HG02973 (cell line): ENCODE measurements around the gene SIVA1.

Source experiments
- ATAC-seq: cut with Tn5 transposase; IDR thresholded peaks from one replicate; pipeline ENCODE4 v1.9.1; 2021; ENCODE audit warnings: moderate library complexity; ENCODE audit not compliant: unreplicated experiment

The SIVA1 gene

GRCh38 chr14:104752735-104753527 is at the start of gene SIVA1:
TSS of gene SIVA1 (plus strand) at chr14:104753147. CDS start at chr14:104753202, 55 bp downstream.
- peak; percentile 81 for ATAC-seq

GRCh38 chr14:104703269-104703668 is 49.7 kb upstream of the SIVA1 start:
- no peak for ATAC-seq

- ATAC-seq, result no peak
Observed at GRCh38 chr14:104704252-104704651, 48.7 kb upstream of the SIVA1 start.

- ATAC-seq, result no peak
Observed at GRCh38 chr14:104705340-104706047, 47.5 kb upstream of the SIVA1 start.

GRCh38 chr14:104706733-104707607 is 46.0 kb upstream of the SIVA1 start:
- no peak for ATAC-seq

- no peak for ATAC-seq
Observed at GRCh38 chr14:104707608-104708595, 45.0 kb upstream of the SIVA1 start.

- ATAC-seq, result no peak
Observed at GRCh38 chr14:104708606-104709268, 44.2 kb upstream of the SIVA1 start.

GRCh38 chr14:104709387-104710039 is 43.4 kb upstream of the SIVA1 start:
- no peak for ATAC-seq

GRCh38 chr14:104710071-104710735 is 42.7 kb upstream of the SIVA1 start:
- no peak for ATAC-seq

- ATAC-seq, result no peak
Observed at GRCh38 chr14:104712881-104713734, 39.8 kb upstream of the SIVA1 start.

GRCh38 chr14:104714066-104714465 is 38.9 kb upstream of the SIVA1 start:
- ATAC-seq, result no peak

GRCh38 chr14:104714681-104715080 is 38.3 kb upstream of the SIVA1 start:
- ATAC-seq, result no peak

- no peak for ATAC-seq
Observed at GRCh38 chr14:104715416-104715815, 37.5 kb upstream of the SIVA1 start.

GRCh38 chr14:104715871-104716270 is 37.1 kb upstream of the SIVA1 start:
- no peak for ATAC-seq

- ATAC-seq, result no peak
Observed at GRCh38 chr14:104717137-104717536, 35.8 kb upstream of the SIVA1 start.

- no peak for ATAC-seq
Observed at GRCh38 chr14:104717646-104718045, 35.3 kb upstream of the SIVA1 start.

GRCh38 chr14:104718147-104718546 is 34.8 kb upstream of the SIVA1 start:
- ATAC-seq, result no peak

- no peak for ATAC-seq
Observed at GRCh38 chr14:104718871-104719270, 34.1 kb upstream of the SIVA1 start.
